Loucy (cell line): ENCODE measurements around the gene EXD3.

Experiments
- EZH2phosphoT487 ChIP-seq: fragments of 200-600 bp; IDR thresholded peaks from 2 replicates; pipeline ENCODE4 v1.6.1; 2018; ENCODE audit warnings: antibody characterized with exemption, mild to moderate bottlenecking, moderate library complexity, borderline replicate concordance
- TF ChIP-seq, protein P1 (sequence below): fragments of 200-600 bp; sonication (generic); conservative IDR thresholded peaks from 2 replicates; pipeline ENCODE4 v1.5.1; 2014; ENCODE audit warnings: mild to moderate bottlenecking, antibody characterized with exemption, low read length

DNA sequence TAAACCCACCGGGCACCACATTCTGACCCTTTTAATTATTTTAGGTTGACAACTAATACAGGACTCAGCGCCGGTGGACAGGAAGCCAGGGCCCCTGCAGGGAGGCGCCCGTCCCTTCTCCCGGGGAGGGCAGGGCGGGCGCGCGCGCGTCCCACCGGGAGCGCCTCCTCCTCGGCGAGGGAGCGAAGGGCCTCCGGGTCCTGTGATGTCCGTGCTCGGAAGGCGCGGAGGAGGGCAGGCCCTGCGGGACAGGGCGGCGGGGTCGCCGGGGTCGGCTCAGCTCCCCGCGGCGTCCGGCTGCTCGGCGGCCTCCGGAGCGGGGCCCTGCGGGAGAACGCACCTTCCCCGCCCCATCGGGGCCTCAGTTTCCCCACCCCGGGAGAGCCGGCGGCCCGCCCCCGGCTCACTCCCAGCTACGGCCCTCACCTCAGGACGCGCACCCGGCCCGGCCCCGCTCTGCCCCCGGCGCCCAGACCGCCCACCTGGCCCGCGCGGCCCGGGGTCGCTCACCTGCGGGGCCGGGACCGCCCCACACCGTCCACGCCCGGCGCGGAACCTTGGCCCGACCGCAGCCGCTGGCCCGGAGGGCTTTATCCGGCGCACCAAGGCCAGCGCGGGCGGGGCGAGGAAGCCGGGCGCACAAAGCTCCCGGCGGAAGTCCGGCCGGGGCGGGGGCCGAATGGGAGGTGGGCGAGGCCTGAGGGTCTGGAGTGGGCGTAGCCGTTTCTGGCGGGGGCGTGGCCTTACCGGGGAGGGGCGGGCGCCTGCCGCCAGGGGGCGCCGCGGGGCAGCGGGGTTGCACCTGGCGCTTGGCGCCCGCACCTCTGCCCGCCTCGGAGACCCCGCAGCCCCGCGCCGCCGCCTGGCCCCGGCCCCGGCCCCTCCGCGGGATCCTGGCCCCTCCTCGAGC is at the start of gene EXD3, which contains the start of gene NOXA1:
- TF ChIP-seq, protein P1, sequence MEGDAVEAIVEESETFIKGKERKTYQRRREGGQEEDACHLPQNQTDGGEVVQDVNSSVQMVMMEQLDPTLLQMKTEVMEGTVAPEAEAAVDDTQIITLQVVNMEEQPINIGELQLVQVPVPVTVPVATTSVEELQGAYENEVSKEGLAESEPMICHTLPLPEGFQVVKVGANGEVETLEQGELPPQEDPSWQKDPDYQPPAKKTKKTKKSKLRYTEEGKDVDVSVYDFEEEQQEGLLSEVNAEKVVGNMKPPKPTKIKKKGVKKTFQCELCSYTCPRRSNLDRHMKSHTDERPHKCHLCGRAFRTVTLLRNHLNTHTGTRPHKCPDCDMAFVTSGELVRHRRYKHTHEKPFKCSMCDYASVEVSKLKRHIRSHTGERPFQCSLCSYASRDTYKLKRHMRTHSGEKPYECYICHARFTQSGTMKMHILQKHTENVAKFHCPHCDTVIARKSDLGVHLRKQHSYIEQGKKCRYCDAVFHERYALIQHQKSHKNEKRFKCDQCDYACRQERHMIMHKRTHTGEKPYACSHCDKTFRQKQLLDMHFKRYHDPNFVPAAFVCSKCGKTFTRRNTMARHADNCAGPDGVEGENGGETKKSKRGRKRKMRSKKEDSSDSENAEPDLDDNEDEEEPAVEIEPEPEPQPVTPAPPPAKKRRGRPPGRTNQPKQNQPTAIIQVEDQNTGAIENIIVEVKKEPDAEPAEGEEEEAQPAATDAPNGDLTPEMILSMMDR: no peak
- TF ChIP-seq EZH2phosphoT487: no peak
